IMR-90 (cell line): ENCODE data around the gene TMEM52B. TPM values are rescaled to one million over a fixed set of nuclear protein-coding genes. Genes with fewer than 3 reads are reported as not detected.

Experiments used
- ATAC-seq: fragments of 200-7000 bp; cut with Tn5 transposase; 2 replicates; pipeline ENCODE4 v1.9.1; 2020; ENCODE audit warnings: low read depth, mild to moderate bottlenecking, moderate library complexity
- BruUV-seq: library from RNA; stranded (reverse); fragments of 400-500 nt; replicated peaks from 2 replicates; lab custom pipeline; 2021; lab: Mats Ljungman, UMichigan
- CTCF ChIA-PET: fragments of 300-600 bp; formaldehyde crosslinking; extraction: SDS; loops from one replicate; lab custom pipeline; 2021; ENCODE audit warnings: antibody characterized with exemption; lab: Yijun Ruan, JAX
- POLR2A ChIA-PET: fragments of 300-600 bp; sonication (Branson Sonifier 250); formaldehyde crosslinking; loops from one replicate; lab custom pipeline; 2022; ENCODE audit warnings: antibody characterized with exemption; ENCODE audit not compliant: unreplicated experiment; lab: Charles Lee
- DNase-seq: peaks from one replicate; pipeline ENCODE4 v3.0.0; 2013
- H2AFZ ChIP-seq: replicated peaks from 2 replicates; pipeline ENCODE3; 2013; ENCODE audit warnings: low read length, mild to moderate bottlenecking; ENCODE audit not compliant: poor library complexity
- H2AK5ac ChIP-seq: 2 replicates; pipeline ENCODE4 v1.6.1; 2013; ENCODE audit warnings: low read depth, low read length, inconsistent platforms
- H2AK9ac ChIP-seq: replicated peaks from 2 replicates; pipeline ENCODE3; 2013; ENCODE audit warnings: mild to moderate bottlenecking, low read depth, low read length, moderate library complexity; ENCODE audit not compliant: poor library complexity
- H2BK120ac ChIP-seq: 2 replicates; pipeline ENCODE4 v1.6.1; 2013; ENCODE audit warnings: low read depth, low read length, inconsistent platforms
- H2BK15ac ChIP-seq: 3 replicates; pipeline ENCODE4 v1.6.1; 2013; ENCODE audit warnings: low read depth, low read length, inconsistent platforms
- H2BK20ac ChIP-seq: 2 replicates; pipeline ENCODE4 v1.6.1; 2013; ENCODE audit warnings: low read depth, mild to moderate bottlenecking, inconsistent platforms, low read length, moderate library complexity
- H2BK5ac ChIP-seq: 2 replicates; pipeline ENCODE4 v1.6.1; 2013; ENCODE audit warnings: mild to moderate bottlenecking, low read depth, low read length, inconsistent platforms; ENCODE audit not compliant: poor library complexity, severe bottlenecking
- H3K14ac ChIP-seq: replicated peaks from 2 replicates; pipeline ENCODE4 v1.6.1; 2013; ENCODE audit warnings: low read depth, low read length, inconsistent platforms
- H3K18ac ChIP-seq: 2 replicates; pipeline ENCODE4 v1.6.1; 2013; ENCODE audit warnings: low read depth, low read length, control low read depth
- H3K23ac ChIP-seq: 2 replicates; pipeline ENCODE4 v1.6.1; 2013; ENCODE audit warnings: low read depth, low read length, inconsistent platforms
- H3K27ac ChIP-seq: 2 replicates; pipeline ENCODE4 v1.5.1; 2013; ENCODE audit warnings: mild to moderate bottlenecking, control low read depth, low read length; ENCODE audit not compliant: insufficient read depth
- H3K27me3 ChIP-seq: 2 replicates; pipeline ENCODE4 v1.6.1; 2013; ENCODE audit warnings: low read length; ENCODE audit not compliant: control insufficient read depth, insufficient read depth
- H3K36me3 ChIP-seq: 2 replicates; pipeline ENCODE4 v1.6.1; 2013; ENCODE audit warnings: low read length, mixed read lengths; ENCODE audit not compliant: control insufficient read depth, insufficient read depth
- H3K4ac ChIP-seq: 2 replicates; pipeline ENCODE4 v1.6.1; 2013; ENCODE audit warnings: low read depth, low read length, inconsistent platforms
- H3K4me1 ChIP-seq: 2 replicates; pipeline ENCODE4 v1.6.1; 2013; ENCODE audit warnings: low read length, mixed read lengths; ENCODE audit not compliant: control insufficient read depth, insufficient read depth
- H3K4me2 ChIP-seq: 2 replicates; pipeline ENCODE4 v1.6.1; 2013; ENCODE audit warnings: low read depth, mild to moderate bottlenecking, control low read depth, low read length, moderate library complexity
- H3K4me3 ChIP-seq: 2 replicates; pipeline ENCODE4 v1.5.1; 2013; ENCODE audit warnings: low read depth, mild to moderate bottlenecking, control low read depth, low read length, moderate library complexity; ENCODE audit not compliant: insufficient read depth
- H3K56ac ChIP-seq: 2 replicates; pipeline ENCODE4 v1.6.1; 2013; ENCODE audit warnings: low read length, inconsistent platforms; ENCODE audit not compliant: insufficient read depth; ENCODE audit errors: extremely low read depth
- H3K79me1 ChIP-seq, 2 experiments: 2 replicates each; pipeline ENCODE4 v1.6.1; 2013; ENCODE audit warnings: low read length in 2 of 2, inconsistent platforms in 1 of 2, low read depth in 1 of 2
- H3K9ac ChIP-seq: 2 replicates; pipeline ENCODE4 v1.6.1; 2013; ENCODE audit warnings: low read depth, low read length, control low read depth
- H3K9me1 ChIP-seq: 2 replicates; pipeline ENCODE4 v1.6.1; 2013; ENCODE audit warnings: low read length, inconsistent platforms; ENCODE audit not compliant: insufficient read depth
- H3K9me3 ChIP-seq: 2 replicates; pipeline ENCODE4 v1.6.1; 2013; ENCODE audit warnings: low read length; ENCODE audit not compliant: control insufficient read depth, insufficient read depth
- H4K20me1 ChIP-seq: 2 replicates; pipeline ENCODE4 v1.6.1; 2013; ENCODE audit warnings: low read length, inconsistent platforms; ENCODE audit not compliant: insufficient read depth
- H4K5ac ChIP-seq: 2 replicates; pipeline ENCODE4 v1.6.1; 2013; ENCODE audit warnings: mild to moderate bottlenecking, low read depth, low read length, control low read depth
- H4K8ac ChIP-seq, 2 experiments: 2 replicates each; pipeline ENCODE4 v1.6.1; 2013; ENCODE audit warnings: low read depth in 2 of 2, low read length in 2 of 2, control low read depth in 1 of 2, inconsistent platforms in 1 of 2
- H4K91ac ChIP-seq: 2 replicates; pipeline ENCODE4 v1.6.1; 2013; ENCODE audit warnings: low read depth, low read length, inconsistent platforms; ENCODE audit not compliant: insufficient read depth
- BHLHE40 ChIP-seq: fragments of 150-350 bp; IDR thresholded peaks from 2 replicates; pipeline ENCODE4 v1.6.1; 2016; ENCODE audit warnings: mild to moderate bottlenecking, low read depth, low read length
- MAFK ChIP-seq: IDR thresholded peaks from 2 replicates; pipeline ENCODE4 v1.6.1; 2012; ENCODE audit warnings: low read depth, low read length, improper control_type of control experiment
- NFE2L2 ChIP-seq: fragments of 150-350 bp; IDR thresholded peaks from 2 replicates; pipeline ENCODE4 v1.6.1; 2016; ENCODE audit warnings: low read depth, mild to moderate bottlenecking, low read length
- WGBS, 2 experiments: methylation state at CpG; one replicate each; pipeline versions ENCODE4 v1.1.5 to v1.1.7; 2013; ENCODE audit warnings: missing lambda C conversion rate in 2 of 2; ENCODE audit not compliant: insufficient read length in 1 of 2; ENCODE audit errors: extremely low coverage in 2 of 2; 5-methylcytosine and 5-hydroxymethylcytosine counted together
- dilution Hi-C: fragments of 300-500 bp; cut with HindIII; formaldehyde crosslinking; loops from one replicate; pipeline ENCODE4 v1.14.3; 2018; ENCODE audit warnings: low sequenced_read_pairs; ENCODE audit not compliant: unreplicated experiment
- in situ Hi-C: fragments of 300-500 bp; cut with MboI; formaldehyde crosslinking; loops from 3 replicates; pipeline ENCODE4 v1.14.3; 2019; ENCODE audit warnings: low sequenced_read_pairs, inconsistent platforms, mixed read lengths
- intact Hi-C: fragments of 100-400 bp; cut with micrococcal nuclease; formaldehyde crosslinking; loops from 2 replicates; pipeline ENCODE4 v1.10.0; 2022
- polyA plus RNA-seq, 3 experiments: library from polyadenylated mRNA; depleted of rRNA; stranded (reverse); fragments of >200 nt; gene quantifications; 2 replicates each; pipeline ENCODE4 v1.2.3, GENCODE V29; 2012; ENCODE audit warnings: low replicate concordance in 1 of 3
- total RNA-seq: library from RNA; depleted of rRNA; stranded (reverse); fragments of >200 nt; gene quantifications from 2 replicates; pipeline ENCODE4 v1.2.3, GENCODE V29; 2012

TMEM52B gene
- total and polyA plus RNA-seq, 2 of the 4 experiments (the other 2 are of a cell fraction): 2.0 to 3.6 TPM

DNA sequence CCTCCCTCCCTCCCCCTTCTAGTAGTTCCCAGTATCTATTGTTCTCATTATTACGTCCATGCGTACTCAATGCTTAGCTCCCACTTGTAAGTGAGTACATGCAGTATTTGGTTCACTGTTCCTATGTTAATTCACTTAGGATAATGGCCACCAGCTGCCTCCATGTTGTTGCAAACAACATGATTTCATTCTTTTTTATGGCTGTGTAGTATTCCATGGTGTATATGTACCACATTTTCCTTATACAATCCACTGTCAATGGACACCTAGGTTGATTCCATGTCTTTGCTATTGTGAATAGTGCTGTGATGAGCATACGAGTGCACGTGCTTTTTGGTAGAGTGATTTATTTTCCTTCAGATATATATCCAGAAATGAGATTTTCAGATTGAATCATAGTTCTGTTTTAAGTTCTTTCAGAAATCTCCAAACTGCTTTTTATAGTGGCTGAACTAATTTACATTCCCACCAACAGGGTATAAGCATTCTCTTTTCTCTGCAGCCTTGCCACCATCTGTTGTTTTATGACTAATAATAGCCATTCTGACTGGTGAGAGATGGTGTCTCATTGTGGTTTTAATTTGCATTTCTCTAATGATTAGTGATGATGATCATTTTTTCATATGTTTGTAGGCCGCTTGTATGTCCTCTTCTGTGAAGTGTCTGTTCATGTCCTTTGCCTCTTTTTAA, 31.0 kb upstream of the TMEM52B start:
- ChIA-PET CTCF (interaction anchor here (0.7 kb wide), 1 partner anchor 323 kb away, joined by 5 read pairs; no protein-coding TSS in a partner anchor), POLR2A (no interaction called here)
- no peak for ATAC-seq
- no CpG with 5 or more reads among the region's 5 CpGs for WGBS, 2 experiments
- no peak overlapping the region for H4K8ac ChIP-seq
- TF ChIP-seq NFE2L2: no peak
- TF ChIP-seq BHLHE40: no peak
- no peak for TF ChIP-seq MAFK
- no peak overlapping the region for H3K23ac ChIP-seq
- no peak for DNase-seq
- 0 out of 2 replicates have a peak, but pooled peaks cover 2% of the 10 kb centered on the region for H3K9me1 ChIP-seq
- no peak overlapping the region for H2BK5ac ChIP-seq
- no peak overlapping the region for H3K9ac ChIP-seq
- no peaks in the 10 kb centered on the region for H4K20me1 ChIP-seq
- intact Hi-C loops (no loop called here), dilution Hi-C loops (no loop called here), in situ Hi-C loops (no loop called here)
- no peak overlapping the region for H2AFZ ChIP-seq
- no peak overlapping the region for H4K5ac ChIP-seq
- no peak overlapping the region for H2AK9ac ChIP-seq
- H2BK15ac ChIP-seq: no peak overlapping the region
- H3K56ac ChIP-seq: no peak overlapping the region
- BruUV-seq: no TSS peak
- no peaks in the 10 kb centered on the region for H3K27me3 ChIP-seq
- H3K79me1 ChIP-seq: no peaks in the 10 kb centered on the region
- H3K4me3 ChIP-seq: no peak overlapping the region
- H3K9me3 ChIP-seq: no peaks in the 10 kb centered on the region
- no peak overlapping the region for H3K4ac ChIP-seq
- H3K4me2 ChIP-seq: no peak overlapping the region
- peaks cover 2% of the 10 kb centered on the region; the same call in 1 of the 2 replicates for H3K4me1 ChIP-seq
- H2AK5ac ChIP-seq: no peak overlapping the region
- H2BK20ac ChIP-seq: no peak overlapping the region
- no peak overlapping the region for H3K27ac ChIP-seq
- no peak overlapping the region for H2BK120ac ChIP-seq
- H3K18ac ChIP-seq: no peak overlapping the region
- H3K14ac ChIP-seq: no peak overlapping the region
- H3K36me3 ChIP-seq: no peaks in the 10 kb centered on the region
- no peak overlapping the region for H4K91ac ChIP-seq
